Nephron (organoid): ENCODE results near the gene CSRP1.

Experiments
- H3K27ac Mint-ChIP-seq, 3 experiments: 2 replicates each; pipeline ENCODE4 v1.8.0; 2020; ENCODE audit warnings: mixed read lengths in 3 of 3, mild to moderate bottlenecking in 2 of 3, moderate library complexity in 1 of 3
- H3K27me3 Mint-ChIP-seq: 2 replicates; pipeline ENCODE4 v1.8.0; 2021; ENCODE audit warnings: low read depth, mild to moderate bottlenecking, moderate library complexity, mixed read lengths
- H3K36me3 Mint-ChIP-seq: 2 replicates; pipeline ENCODE4 v1.8.0; 2020; ENCODE audit warnings: low read depth, mixed read lengths
- H3K4me1 Mint-ChIP-seq: 2 replicates; pipeline ENCODE4 v1.8.0; 2020; ENCODE audit warnings: mixed read lengths
- H3K4me3 Mint-ChIP-seq, 3 experiments: 2 replicates each; pipeline ENCODE4 v1.8.0; 2020; ENCODE audit warnings: mild to moderate bottlenecking in 3 of 3, mixed read lengths in 3 of 3, moderate library complexity in 2 of 3
- H3K9me3 Mint-ChIP-seq: 2 replicates; pipeline ENCODE4 v1.8.0; 2020; ENCODE audit warnings: mixed read lengths
- CTCF ChIP-seq, 3 experiments: fragments of 200-600 bp; sonication (generic); IDR thresholded peaks; one replicate each; pipeline ENCODE4 v1.5.0; 2021; ENCODE audit warnings: antibody characterized with exemption in 3 of 3; ENCODE audit not compliant: unreplicated experiment in 3 of 3

CSRP1 gene

DNA sequence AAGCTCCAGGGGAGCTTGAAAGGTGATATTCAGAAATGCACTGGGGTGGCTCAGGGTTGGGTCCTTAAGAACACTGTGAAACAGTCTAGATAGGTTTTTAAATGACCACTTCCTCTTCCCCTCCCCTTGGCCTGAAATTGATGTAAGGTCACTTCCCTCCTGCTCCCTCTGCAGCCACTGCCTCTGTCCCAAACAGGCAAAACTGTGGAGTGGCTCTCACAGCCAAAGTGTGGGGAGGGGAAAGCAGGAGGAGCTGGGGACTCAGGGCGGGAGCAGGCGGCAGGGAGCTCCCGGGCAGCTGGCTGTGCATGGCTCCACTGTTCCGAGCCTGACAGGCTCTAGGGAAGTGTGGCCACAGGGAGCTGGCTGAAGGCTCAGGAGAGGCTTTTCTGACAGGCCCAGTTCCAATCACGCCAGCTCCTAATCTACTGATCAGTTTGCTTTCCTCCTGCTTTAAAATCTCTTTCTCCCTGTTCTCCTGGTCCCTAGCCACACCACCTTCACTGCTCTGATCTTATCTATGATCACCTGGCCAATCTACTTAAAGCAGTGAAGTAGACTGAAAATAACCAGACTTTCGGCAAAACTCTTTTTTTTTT lies 5.1 kb upstream of the CSRP1 start:
- TF ChIP-seq CTCF (IDR thresholded peaks at IDR 0.05; ENCODE audit: unreplicated experiment in 3 of 3) = no peak
- H3K27me3 Mint-ChIP-seq = peaks cover 7% of the 10 kb centered on the region
- no peaks in the 10 kb centered on the region for H3K9me3 Mint-ChIP-seq
- peak overlapping the region; percentile 90 to 98 (median 97) for H3K27ac Mint-ChIP-seq
- H3K4me1 Mint-ChIP-seq = peaks cover 38% of the 10 kb centered on the region
- H3K36me3 Mint-ChIP-seq = no peaks in the 10 kb centered on the region
- no peak overlapping the region for H3K4me3 Mint-ChIP-seq

GRCh38 chr1:201511396-201511940 lies 4.5 kb upstream of the CSRP1 start:
- Mint-ChIP-seq H3K9me3 (no peaks in the 10 kb centered on the region), H3K27ac (peak overlapping the region; percentile 90 to 98 (median 97)), H3K27me3 (peaks cover 7% of the 10 kb centered on the region), H3K4me1 (peaks cover 38% of the 10 kb centered on the region), H3K4me3 (peak overlapping the region in 2 of 3 experiments; percentile 3 to 30), H3K36me3 (no peaks in the 10 kb centered on the region)
- TF ChIP-seq CTCF (IDR thresholded peaks at IDR 0.05; ENCODE audit: unreplicated experiment in 3 of 3) = no peak

- peaks cover 7% of the 10 kb centered on the region for H3K27me3 Mint-ChIP-seq
- peak overlapping the region in 1 of 3 experiments; percentile 97 for H3K27ac Mint-ChIP-seq
Measured at GRCh38 chr1:201510734-201511133, 3.8 kb upstream of the CSRP1 start.

DNA sequence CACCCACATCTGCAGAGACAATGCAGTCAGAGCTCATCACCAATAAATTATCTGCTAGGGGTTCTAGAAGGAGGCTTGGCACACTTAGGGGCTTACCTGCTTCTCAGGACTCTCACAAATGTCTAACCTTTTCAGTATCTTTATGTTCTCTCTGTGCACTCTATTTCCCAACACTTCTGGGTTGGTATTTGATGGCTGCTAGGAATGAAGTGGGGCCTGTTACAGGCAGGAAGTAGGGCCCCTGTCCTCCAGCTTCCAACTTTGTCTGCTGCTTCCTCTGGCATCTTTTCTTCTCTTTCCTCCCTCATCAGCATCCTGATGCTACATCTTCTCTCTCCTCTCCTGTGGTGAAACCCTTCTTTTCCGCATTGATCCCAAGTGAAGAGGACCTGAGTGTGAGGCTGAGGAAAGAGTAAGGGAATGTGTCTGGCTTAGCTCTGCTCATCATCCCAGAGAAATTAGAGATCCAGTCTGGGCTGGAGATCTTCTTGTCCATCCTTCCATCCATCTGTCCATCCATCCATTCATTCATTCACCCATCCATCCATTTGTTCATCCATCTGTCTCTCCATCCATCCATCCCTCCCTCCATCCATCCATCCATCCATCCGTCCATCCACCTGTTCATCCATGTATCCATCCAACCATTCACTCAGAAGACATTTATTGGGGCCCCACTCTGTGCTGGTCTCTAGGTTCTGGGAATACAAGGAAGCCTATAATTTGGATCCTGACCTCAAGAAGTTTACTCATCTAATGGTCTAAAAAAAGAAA lies 2.9 kb upstream of the CSRP1 start:
- Mint-ChIP-seq H3K9me3 (no peaks in the 10 kb centered on the region), H3K36me3 (no peaks in the 10 kb centered on the region), H3K27ac (peak overlapping the region in 2 of 3 experiments; percentile 63 to 75), H3K4me3 (no peak overlapping the region), H3K27me3 (peaks cover 7% of the 10 kb centered on the region), H3K4me1 (peaks cover 54% of the 10 kb centered on the region)
- no peak for TF ChIP-seq CTCF (IDR thresholded peaks at IDR 0.05; ENCODE audit: unreplicated experiment in 3 of 3)

More at GRCh38 chr1:201510734-201511133, 3.8 kb upstream of the CSRP1 start:
- Mint-ChIP-seq H3K4me3 (no peak overlapping the region), H3K4me1 (peaks cover 45% of the 10 kb centered on the region), H3K36me3 (no peaks in the 10 kb centered on the region), H3K9me3 (no peaks in the 10 kb centered on the region)
- TF ChIP-seq CTCF (IDR thresholded peaks at IDR 0.05; ENCODE audit: unreplicated experiment in 3 of 3) = no peak

DNA sequence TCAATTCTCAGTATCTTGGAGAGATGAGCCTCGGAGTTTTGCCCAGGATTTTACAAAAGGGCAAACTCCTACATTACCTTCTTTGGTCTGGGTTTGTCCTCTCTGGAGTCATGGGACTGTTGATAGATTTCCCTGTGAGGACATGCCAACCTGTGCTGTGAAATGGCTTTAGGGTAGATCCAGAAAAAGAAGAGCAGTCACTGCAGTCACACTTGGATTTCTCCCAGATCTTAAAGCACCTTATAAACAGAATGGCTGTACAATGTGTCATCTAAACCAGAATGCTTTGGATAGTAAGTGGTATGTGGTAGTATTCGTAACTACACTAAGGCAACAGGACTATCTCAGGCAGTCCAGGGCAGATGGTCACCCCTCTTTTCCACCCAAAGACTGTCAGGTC lies 1.9 kb upstream of the CSRP1 start:
- no peak overlapping the region for H3K4me3 Mint-ChIP-seq
- H3K27me3 Mint-ChIP-seq = peaks cover 7% of the 10 kb centered on the region
- no peaks in the 10 kb centered on the region for H3K9me3 Mint-ChIP-seq
- H3K4me1 Mint-ChIP-seq = peaks cover 60% of the 10 kb centered on the region
- H3K36me3 Mint-ChIP-seq = no peaks in the 10 kb centered on the region
- H3K27ac Mint-ChIP-seq = peak overlapping the region in 2 of 3 experiments; percentile 63 to 75
- no peak for TF ChIP-seq CTCF (IDR thresholded peaks at IDR 0.05; ENCODE audit: unreplicated experiment in 3 of 3)
